Activated CD4-positive, CD25-positive, alpha-beta regulatory T cell treated with anti-CD3 and anti-CD28 coated beads, Interleukin-2, amount 50 U/mL, for 72 hours (primary cell): Measurements from ENCODE around the gene RALGPS1.
"Not testable (repeated sequence)": the region's sequence is repeated elsewhere in the genome, so short reads cannot be mapped to it uniquely, and the experiment has no call there.

Experiments
- DNase-seq: peaks from one replicate; pipeline ENCODE4 v3.0.0; 2021

The RALGPS1 gene

GRCh38 chr9:127142291-127142690 lies 227.7 kb downstream of the RALGPS1 start:
- no peak for DNase-seq

GRCh38 chr9:127142931-127143464 lies 228.4 kb downstream of the RALGPS1 start:
- no peak for DNase-seq

- DNase-seq = no peak
Observed at GRCh38 chr9:127143920-127144465, 229.4 kb downstream of the RALGPS1 start.

- no peak for DNase-seq
Observed at GRCh38 chr9:127144670-127145445, 230.3 kb downstream of the RALGPS1 start.

GRCh38 chr9:127146841-127147240 lies 232.3 kb downstream of the RALGPS1 start:
- not testable (repeated sequence) for DNase-seq

- DNase-seq = no peak
Observed at GRCh38 chr9:127147251-127147650, 232.7 kb downstream of the RALGPS1 start.

GRCh38 chr9:127148014-127148413 lies 233.4 kb downstream of the RALGPS1 start:
- no peak for DNase-seq

- no peak for DNase-seq
Observed at GRCh38 chr9:127149010-127149409, 234.4 kb downstream of the RALGPS1 start.

GRCh38 chr9:127149463-127150390 lies 235.1 kb downstream of the RALGPS1 start:
- DNase-seq = no peak

GRCh38 chr9:127153501-127153900 lies 238.9 kb downstream of the RALGPS1 start:
- DNase-seq = no peak

GRCh38 chr9:127154003-127154389 lies 239.4 kb downstream of the RALGPS1 start:
- no peak for DNase-seq

- no peak for DNase-seq
Observed at GRCh38 chr9:127154390-127155191, 240.0 kb downstream of the RALGPS1 start.

- no peak for DNase-seq
Observed at GRCh38 chr9:127155314-127155960, 240.9 kb downstream of the RALGPS1 start.

- no peak for DNase-seq
Observed at GRCh38 chr9:127158786-127159324, 244.3 kb downstream of the RALGPS1 start.

- no peak for DNase-seq
Observed at GRCh38 chr9:127159325-127159801, 244.8 kb downstream of the RALGPS1 start.

- DNase-seq = no peak
Observed at GRCh38 chr9:127159949-127160610, 245.5 kb downstream of the RALGPS1 start.

- DNase-seq = no peak
Observed at GRCh38 chr9:127161081-127161624, 246.6 kb downstream of the RALGPS1 start.

- no peak for DNase-seq
Observed at GRCh38 chr9:127162046-127162863, 247.7 kb downstream of the RALGPS1 start.

GRCh38 chr9:127162864-127163365 lies 248.3 kb downstream of the RALGPS1 start:
- DNase-seq = no peak
